NCI-H524 treated with DMSO at 0.1 percent for 48 hours (cell line): ENCODE results near the gene AUTS2.

Experiments
- DNase-seq: peaks from one replicate; lab custom pipeline; 2025; lab: John Stamatoyannopoulos, UW

Gene AUTS2

DNA sequence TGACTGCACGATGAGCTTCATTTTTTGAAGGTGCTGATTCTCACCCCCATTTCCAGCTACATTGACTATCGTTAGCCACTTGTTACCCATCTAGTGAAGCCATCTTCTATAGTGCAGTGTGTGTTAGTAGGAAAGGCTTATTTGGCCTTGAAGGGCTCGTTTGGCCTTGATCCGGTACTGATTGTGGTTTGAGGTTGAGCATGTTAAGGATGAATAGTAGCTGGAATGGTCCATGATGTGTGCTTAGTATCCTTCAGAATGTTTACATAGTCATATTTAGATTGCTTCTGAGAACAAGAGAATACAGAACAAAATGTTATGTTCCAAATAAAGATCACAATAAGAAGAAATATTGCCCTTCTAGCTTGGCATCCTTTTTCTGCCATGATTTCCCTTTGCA is 591.5 kb downstream of the AUTS2 start:
- no peak for DNase-seq

DNA sequence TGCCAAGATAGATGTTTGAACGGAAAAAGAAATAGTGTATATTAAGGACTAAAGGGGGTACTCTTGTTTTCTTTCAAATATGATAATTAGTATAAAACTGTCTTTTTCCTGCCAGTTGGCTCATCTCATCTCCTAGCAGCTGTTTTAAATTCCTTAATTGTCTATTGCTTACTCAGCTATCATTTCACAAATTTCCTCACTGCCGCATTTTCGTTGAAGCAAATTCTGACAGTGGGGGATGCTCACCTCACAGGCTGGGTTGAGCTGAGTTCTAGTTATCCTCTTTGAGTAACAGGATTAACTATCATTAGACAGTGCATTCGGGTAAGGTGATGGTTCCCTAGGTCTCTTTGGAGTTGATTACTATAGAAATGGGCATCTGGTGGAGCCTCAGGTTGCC is 592.0 kb downstream of the AUTS2 start:
- no peak for DNase-seq

DNA sequence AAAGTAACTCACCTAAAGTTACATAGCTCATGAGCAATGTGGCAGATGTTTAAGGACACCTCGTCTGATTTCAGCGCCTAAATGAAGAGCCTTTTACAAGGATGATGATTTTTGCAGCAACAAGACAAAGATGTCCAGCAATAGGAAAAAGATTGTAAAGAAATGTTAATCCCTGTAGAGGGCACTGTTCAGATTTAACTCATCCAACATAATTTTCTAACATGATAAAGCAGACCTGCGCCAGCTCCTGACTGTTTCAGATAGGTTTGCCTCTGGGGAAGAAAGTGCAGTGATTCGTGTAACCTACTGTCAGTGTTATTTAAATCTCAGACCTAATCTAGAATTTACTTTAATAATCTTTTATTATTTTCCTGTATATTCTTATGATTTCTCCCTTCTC is 595.2 kb downstream of the AUTS2 start:
- no peak for DNase-seq

DNA sequence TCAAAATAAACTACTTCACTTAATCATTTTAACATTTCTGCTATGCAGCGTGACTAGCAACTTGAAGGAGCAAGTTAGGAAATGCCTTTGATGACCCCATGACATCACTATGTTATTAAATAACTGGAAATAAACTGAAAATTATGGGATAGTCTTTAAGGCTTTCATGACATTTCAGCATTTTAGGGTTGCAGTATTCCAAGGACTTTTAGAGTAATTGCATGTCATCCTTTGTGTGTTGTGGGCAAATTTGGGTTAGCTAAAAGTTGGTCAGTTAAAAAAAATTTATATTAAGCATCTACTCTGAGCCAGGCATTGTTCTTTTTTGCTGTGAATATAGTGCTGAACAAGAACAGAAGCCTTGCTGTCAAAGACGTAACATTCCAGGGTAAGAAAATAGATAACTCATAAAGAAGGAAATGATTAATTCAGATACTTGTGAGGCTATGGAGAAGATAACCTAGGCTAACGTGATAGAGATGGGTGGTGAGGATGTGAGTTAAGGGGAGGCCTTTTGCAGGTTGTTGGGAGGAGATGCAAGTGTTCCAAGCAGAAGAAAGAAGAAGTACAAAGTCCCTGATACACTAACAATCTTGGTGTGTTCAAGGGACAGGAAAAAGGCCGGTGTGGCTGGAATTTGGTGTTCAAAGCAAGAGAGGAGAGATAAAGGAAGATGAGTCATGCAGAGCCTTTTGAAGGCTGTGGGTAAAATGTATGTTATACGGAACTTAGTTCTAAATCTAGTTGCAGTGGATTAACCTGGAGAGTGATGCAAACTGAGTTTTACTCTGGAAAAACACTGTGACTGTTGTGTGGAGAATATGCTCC is 610.2 kb downstream of the AUTS2 start:
- no peak for DNase-seq

DNA sequence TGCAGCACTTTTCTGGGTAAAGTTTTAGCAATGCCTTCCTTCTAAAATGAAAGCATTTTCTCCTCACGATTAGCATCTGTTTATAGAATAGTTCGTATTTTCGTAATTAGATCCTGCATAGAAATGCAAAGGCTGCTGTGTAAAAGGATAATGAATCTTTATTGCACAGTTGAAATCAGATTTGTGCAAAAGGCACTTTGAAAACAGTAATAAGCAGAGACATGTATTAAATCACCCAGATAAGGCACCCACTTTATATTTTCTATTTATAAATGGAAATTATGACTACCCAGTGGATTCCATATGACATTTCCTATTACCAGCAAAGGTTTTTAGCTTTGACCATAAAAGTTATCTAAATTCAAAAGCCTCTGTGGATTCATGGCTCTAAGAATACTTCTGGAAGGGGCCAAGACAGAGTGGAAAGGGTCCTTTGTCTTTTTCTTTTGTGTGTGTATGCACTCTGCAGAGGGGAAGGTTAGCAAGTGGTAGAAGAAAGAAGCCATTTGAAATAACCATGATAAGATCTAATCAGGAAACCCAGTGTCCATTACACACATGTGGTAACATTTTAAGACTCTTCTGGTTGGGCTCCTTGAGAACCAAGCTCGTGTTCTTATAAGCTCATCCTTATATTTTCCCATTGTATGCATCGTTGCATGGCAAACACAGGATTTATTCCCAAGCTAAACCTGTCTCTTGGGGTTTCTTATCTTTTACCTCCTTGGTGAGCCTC is 612.1 kb downstream of the AUTS2 start:
- DNase-seq, result no peak

DNA sequence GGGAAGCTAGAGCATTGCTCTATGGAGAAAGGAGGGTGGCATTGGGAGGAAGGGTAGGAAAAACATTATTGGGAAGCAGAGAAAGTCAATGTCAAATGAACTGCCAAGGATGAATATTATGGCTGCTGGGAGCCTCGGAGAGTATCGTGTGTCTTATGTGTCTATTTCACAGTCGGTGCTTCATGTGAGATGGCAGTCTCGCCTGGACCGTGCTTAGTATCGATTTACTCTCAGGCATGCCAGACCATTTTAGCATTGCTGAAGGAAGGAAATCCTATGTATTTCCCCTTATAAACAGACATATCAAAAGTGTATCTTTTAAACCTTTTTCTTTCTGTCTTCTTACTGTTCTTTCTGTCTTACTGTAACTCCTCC is 612.6 kb downstream of the AUTS2 start:
- no peak for DNase-seq

DNA sequence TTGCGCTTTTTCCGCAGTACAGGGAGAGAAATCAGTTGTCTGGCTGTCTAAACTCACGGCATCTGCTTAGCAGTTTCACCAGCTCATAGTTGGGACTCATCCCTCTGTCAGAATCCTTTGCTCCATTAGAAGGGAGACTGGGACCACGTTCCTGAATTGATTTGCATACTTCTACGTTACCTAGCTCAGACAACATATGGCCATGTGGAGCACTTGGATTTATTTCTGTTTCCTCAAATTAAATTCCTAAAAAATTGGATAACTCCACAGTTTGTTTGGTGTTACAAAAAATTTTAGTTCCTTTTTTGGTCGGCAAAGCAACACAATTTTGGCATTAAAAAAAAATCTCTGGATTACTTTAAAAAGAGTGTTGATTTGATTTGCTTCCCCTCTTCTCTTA is 614.0 kb downstream of the AUTS2 start:
- DNase-seq, result peak; percentile 61

DNA sequence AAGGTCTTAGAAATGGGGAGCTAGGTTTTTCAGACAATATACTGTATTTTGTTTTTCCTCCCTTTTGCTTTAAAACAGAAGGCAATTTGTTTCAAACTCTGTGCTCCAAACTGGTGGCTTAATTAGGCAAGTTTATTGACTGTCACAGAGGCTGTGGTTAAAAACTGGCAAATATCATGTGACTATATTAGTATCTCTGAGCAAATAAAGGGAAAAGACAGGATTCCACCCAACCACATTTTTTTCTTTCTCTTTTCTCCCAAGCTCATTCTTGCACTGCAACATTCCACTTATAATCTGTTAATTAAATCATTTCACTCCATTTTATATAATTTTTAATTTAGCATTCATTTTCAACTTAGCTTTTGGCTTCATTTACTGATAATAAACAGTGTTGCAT is 615.8 kb downstream of the AUTS2 start:
- no peak for DNase-seq

DNA sequence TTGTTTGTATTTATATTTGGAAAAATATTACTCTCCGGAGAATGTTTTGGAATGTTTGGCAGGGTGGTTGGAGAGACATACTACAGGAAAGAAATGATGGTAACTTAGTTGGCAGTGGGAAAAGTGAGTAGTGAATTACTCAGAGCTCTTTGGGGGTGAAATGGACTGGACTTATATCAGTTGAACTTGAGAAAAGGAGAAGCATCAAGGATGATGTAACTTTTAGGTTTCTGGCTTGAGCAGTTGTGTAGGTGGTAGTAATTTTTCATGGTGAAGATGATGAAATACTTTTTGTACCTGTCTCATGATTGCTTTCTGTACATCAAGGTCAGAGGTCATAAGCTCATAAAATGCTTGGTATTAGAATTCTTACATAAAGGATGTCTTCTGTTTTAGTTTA is 617.2 kb downstream of the AUTS2 start:
- DNase-seq, result no peak

DNA sequence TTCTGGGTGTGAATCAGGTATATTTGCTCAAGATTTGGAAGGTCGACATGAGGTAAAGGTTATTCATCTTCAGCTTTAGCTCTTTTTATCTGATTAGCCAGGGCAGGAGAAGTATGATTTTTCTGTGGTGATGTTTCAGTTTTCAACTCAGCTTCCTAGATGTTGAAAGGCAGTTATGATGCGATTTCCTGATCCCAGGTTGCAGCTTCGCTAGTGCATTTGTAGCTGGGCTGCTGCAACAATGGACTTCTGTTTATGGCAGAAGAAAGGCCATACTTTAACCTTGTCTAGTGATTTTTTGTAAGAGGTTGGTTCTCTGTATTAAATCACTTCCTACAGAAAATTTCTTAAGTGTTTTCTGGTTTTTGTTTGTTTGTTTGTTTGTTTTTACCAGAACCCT is 619.3 kb downstream of the AUTS2 start:
- DNase-seq, result no peak

DNA sequence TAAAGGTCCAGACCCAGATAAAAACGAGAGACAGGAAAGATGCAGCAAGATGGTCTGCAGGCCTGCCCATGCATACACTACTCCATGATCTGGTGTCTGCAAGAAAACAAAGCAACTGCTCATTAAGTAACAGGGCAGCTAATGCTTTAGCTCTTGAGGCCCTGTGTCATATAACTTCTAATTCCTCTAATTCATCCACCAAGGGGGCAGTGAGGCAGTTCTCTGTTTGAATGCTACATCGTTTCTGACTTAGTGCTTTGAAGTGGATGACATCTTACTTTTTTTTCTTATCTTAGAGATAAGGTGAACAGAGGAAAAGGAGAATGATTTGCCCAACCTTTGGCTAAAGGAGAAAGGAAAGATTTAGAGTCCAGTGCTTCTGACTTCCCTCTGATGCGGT is 619.7 kb downstream of the AUTS2 start:
- no peak for DNase-seq

DNA sequence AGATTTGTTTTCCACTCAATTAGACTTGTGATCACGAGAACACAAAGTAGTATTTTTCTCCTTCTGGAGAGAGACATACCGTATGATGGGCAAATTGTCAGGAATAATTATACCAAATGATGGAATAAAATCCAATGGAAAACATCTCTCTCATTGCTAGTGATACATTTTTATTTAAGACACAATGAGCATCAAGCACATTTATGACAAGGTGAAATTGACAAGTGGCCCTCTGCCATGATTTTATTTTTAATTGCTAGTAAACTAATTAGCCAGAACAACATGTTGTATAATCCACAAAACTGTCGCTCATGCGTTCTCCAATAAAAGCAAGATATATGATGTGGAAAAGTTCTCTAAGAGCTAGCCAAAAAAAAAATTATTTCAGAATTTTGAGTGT is 620.8 kb downstream of the AUTS2 start:
- DNase-seq, result no peak

DNA sequence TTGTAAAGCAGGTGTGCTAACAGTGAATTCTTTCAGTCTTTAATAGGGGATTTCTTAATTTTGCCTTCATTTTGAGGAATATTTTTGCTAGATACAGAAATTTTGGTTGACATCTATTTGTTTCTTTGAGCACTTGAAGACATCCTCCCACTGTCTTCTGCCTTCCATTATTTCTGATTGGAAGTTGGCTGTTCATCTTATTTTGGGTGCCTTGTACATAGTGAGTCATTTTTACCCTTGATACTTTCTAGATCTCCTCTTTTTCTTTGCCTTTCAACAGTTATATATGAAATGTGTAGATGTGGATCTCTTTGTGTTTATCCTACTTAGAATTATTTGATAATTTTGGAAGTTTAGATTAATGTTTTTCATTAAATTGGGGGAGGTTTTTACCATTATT is 631.0 kb downstream of the AUTS2 start:
- no peak for DNase-seq

DNA sequence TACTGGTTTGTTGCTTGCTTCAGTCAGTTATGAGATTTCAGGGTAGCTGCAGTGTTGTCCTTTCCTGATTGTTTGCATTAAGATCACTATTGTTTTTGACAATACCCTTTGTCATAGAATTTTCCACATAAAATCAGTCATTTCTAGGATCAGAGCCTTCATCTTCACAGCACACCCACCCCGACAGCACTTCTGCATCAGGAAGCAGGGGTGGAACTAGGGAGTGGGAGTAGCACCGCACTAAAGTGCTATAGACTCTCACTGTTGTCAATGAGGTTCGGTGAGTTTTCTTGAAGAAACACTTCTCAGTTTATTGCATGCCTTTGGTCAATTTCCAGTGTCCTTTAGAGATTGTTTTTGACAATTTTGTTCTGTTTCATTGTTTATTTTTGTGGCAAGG is 632.5 kb downstream of the AUTS2 start:
- no peak for DNase-seq

DNA sequence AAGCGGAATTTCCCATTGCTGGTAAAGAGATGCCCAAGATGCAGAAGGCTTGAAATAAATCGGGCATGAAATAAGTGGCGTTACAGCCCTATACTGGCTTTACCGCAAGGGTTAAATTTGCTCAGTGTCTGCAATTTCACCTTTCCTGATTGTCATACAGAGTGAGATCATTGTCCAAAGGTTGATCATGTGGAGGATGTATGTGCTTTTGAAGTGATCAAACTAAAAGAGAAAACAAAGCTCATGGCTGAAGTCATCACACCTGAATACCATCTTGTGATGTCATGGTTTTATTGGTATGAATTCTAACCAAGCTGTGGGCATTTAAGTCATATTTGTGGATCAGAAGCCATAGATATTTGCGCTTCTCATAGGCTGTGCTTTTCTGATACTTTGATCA is 635.5 kb downstream of the AUTS2 start:
- no peak for DNase-seq

DNA sequence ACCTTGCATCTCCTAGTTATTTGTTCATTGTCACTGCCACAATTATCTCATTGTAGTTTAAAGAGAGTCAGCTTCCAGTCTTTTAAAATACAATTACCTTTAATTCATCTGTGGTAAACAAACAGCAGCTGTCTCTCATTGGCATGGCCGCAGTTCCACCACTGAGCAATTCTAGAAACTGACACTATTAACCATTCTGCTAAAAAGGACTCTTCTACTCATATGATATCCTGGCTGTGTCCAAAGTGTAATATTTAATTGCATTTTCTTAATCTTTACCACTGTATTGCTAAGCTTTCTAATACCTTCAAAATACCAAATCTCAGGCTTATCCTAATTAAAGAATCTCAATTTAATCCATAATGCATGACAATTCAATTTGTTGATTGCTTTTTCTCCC is 639.0 kb downstream of the AUTS2 start:
- DNase-seq, result peak; percentile 79

DNA sequence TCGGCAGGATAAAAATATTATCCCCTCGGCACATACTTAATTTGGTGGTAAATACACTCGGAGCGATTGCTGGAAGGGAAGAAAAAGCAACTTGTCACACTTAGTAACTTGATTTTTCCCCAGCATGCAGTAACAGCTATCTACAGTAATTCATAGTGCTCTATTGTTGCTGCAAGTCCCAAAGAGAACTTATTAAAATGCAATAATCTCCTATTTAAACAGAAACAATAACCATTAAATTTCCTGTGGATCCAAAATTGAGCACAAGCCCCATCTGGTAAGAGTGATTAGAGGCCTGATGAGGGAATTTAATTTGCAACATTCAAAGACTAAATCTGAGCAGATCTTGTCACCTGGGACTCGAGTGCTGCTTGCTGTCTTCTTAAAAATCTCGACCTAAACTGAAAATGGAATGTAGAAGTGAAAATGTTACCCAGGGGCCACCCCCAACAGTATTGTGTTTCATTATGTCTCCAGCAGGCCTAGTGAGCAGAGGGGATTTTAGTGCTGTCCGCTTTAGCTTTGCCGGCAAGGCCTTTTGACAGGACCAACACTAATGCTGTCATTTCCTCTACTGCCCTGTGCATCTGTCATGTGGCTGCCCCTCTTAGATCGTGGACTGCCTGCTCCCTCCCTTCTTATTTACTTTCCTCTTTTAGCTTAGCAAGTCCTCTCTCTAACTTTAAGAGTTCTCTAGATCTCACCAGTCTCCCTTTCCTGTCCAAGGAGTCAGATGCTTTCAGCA is 639.7 kb downstream of the AUTS2 start:
- peak; percentile 85 for DNase-seq

DNA sequence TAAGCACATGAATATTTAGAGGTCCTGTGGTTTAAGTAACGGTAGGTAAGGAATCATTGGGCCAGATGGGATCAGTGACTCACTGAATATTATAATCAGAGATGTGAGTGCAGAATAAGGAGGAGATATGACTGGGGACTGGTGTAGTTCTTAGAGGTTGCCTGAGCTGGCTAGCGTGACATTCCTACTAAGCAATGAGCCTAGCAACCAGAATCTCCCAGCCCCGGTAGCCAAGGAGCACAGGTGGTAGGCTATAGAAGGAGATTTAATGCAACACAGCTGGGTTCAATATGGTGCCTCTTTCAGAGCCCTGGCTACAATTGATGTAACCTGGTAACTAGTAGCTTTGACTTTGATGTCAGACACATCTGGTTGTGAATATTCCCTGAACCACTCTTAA is 641.6 kb downstream of the AUTS2 start:
- DNase-seq, result peak; percentile 94

DNA sequence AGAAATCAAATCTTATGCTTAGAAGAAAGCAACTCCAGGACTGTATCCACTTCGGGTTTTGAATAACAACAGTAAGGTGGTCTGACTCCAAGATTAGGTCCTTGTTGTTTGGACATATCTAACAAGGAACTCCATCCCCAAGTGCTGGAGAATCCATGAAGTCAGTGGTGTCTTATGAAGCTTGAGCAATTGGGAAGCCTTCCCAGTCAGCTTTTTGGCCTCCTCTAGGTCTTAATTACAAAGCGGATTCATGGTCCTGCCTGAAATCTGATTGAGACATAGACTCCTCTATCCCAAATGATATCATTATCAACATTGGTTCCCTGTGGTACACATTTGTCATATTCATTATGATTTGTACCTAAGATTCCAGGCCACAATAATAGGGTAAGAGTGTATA is 642.6 kb downstream of the AUTS2 start:
- no peak for DNase-seq

DNA sequence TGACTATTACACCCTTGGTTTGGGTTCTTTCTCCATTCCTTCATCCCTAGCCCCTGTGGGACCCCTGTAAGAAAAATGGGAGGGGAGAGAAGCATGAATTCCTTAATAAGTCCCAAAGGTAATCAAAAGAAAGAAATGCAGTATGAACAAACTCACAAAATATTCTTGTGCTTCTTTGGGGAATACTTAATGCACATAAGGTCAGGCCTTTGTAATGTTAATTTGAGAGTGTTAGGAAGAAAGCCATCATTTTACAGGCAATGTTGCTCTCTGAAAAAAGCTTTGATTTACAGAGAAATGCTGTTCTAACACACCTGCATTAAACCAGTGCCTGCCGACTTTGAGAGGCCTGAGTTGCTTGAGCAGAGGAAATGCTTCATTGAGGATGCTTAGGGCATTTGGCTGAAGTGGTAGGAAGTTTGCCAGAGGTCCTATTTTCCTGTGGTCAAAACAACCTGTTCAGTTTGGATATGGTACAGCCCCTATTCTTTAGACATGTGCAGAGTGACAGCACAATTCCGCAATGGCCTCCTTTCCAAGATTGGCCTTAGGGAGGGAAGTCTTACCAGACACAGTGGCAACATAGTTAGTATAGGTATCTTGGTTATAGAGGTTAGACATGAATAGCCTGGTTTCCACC is 643.4 kb downstream of the AUTS2 start:
- DNase-seq, result no peak

DNA sequence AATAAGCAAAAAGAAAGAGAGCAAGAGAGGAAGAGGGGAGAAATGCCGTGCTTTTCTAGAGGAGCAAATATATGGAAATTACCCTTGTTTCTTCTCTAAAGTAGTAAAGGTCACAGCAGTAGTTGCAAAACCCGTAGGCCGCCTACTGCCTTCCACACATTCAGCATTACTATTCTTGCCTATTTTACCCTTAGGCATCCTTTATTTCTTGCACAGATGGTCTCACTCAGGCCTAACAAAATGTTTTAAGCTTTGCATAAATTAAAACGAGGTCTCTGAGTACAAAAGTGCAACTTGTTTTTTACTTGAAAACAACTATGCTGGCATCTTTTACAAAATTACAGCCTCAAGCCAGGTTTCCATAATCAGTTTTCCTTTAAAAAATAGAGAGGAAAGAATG is 644.6 kb downstream of the AUTS2 start:
- DNase-seq, result peak; percentile 38

DNA sequence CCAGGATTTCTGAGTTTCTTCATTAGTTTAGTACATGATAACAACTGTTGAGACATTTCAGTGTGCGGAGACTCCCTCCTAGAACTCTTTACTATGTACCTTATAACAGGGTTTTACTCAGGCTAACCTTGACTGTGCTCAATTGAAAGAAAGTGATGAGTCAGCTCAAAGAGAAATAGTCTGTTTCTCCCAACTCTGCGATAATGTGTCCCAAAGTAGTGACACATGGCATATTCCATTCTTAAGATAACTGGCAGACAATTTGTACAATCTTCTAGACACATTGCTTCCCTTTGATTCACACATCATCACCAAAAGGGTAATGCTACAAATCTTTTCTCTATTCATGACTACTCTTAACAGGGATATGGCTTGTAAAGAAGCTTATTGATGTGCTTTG is 645.2 kb downstream of the AUTS2 start:
- no peak for DNase-seq

DNA sequence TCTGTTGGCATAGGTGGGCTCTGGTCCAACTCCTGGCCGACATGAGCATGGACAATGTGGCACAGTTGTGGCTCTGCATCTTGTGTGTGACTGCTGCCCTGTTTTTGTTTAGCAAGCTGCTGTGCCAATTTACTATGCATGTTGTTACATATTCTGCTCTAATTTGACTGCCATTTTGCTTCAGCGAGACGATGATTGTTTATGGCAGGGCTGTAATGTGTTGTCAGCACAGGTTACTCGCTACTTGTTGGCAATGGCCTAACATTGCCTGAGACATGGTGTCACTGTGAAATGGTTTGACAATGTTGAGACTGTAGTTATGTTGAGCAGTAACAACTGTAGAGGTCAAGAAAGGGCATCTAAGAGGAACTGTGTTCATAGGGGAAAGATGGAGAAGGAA is 659.6 kb downstream of the AUTS2 start:
- no peak for DNase-seq
